Gastrocnemius medialis (tissue), 4 donors: ENCODE results near the gene RPL3.

ENCODE experiments used
- POLR2A ChIP-seq, 2 donors: fragments of 450-650 bp; IDR thresholded peaks; one replicate each; pipeline ENCODE4 v1.6.1; 2017; ENCODE audit warnings: antibody characterized with exemption in 2 of 2, mild to moderate bottlenecking in 2 of 2, moderate library complexity in 2 of 2
- TF ChIP-seq, protein P1 (sequence below), 5 experiments: fragments of 450-650 bp in 3 of 5; fragments of 200-600 bp in 2 of 5; sonication (generic) in 2 of 5; IDR thresholded peaks in 4 of 5; conservative IDR thresholded peaks in 1 of 5; 1 replicate in 4 of 5; 2 replicates in 1 of 5; pipeline ENCODE4 v1.5.1; 2016 to 2019; ENCODE audit warnings: antibody characterized with exemption in 5 of 5, mild to moderate bottlenecking in 3 of 5, moderate library complexity in 3 of 5

DNA sequence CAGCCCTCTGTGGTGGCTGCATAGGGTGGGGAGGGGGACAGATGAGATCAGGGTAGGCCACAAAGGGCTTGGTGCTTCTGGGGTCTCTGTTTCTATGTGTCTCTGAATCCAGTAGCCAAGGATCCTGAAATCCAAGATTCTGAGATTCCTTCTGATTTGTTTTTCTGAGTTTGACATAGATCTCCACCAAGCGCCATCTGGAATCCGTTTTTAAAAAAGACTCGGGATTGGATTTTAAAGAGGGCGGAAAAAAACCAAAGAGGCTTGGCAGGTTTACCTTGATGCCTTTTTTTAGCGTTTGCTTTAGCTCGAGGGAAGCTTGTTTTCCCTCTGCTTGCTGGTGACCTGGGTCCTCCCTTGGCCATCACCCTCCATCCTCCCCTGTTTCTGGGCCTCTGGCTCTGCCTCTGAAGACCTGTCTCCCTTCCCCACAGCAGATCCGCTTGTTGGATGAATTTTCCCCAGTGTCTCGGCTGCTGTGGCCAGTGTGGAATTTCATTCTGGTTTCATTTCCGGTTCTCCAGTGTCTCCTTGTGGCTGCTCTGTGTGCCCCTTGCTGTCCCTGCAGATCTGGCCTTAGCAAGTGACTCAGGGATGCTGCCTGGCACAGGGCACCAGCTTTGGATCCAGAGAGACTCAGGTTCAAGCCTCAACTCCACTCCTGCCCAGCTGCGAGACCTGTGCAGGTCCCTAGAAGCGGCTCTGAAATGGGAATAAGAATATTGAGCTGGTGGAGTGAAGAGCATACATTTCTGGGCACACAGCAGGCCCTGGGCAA lies 45.5 kb upstream of the RPL3 start:
- TF ChIP-seq, protein P1, sequence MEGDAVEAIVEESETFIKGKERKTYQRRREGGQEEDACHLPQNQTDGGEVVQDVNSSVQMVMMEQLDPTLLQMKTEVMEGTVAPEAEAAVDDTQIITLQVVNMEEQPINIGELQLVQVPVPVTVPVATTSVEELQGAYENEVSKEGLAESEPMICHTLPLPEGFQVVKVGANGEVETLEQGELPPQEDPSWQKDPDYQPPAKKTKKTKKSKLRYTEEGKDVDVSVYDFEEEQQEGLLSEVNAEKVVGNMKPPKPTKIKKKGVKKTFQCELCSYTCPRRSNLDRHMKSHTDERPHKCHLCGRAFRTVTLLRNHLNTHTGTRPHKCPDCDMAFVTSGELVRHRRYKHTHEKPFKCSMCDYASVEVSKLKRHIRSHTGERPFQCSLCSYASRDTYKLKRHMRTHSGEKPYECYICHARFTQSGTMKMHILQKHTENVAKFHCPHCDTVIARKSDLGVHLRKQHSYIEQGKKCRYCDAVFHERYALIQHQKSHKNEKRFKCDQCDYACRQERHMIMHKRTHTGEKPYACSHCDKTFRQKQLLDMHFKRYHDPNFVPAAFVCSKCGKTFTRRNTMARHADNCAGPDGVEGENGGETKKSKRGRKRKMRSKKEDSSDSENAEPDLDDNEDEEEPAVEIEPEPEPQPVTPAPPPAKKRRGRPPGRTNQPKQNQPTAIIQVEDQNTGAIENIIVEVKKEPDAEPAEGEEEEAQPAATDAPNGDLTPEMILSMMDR (IDR thresholded peaks at IDR 0.05 in 4 of 5, conservative IDR thresholded peaks at IDR 0.05 in 1 of 5) = no peak
- TF ChIP-seq POLR2A (IDR thresholded peaks at IDR 0.05) = no peak
